ENCODE data around the gene STXBP5.
A peak's percentile ranks its signal among the peaks of the same experiment; 100 is the strongest.

The STXBP5 gene

DNA sequence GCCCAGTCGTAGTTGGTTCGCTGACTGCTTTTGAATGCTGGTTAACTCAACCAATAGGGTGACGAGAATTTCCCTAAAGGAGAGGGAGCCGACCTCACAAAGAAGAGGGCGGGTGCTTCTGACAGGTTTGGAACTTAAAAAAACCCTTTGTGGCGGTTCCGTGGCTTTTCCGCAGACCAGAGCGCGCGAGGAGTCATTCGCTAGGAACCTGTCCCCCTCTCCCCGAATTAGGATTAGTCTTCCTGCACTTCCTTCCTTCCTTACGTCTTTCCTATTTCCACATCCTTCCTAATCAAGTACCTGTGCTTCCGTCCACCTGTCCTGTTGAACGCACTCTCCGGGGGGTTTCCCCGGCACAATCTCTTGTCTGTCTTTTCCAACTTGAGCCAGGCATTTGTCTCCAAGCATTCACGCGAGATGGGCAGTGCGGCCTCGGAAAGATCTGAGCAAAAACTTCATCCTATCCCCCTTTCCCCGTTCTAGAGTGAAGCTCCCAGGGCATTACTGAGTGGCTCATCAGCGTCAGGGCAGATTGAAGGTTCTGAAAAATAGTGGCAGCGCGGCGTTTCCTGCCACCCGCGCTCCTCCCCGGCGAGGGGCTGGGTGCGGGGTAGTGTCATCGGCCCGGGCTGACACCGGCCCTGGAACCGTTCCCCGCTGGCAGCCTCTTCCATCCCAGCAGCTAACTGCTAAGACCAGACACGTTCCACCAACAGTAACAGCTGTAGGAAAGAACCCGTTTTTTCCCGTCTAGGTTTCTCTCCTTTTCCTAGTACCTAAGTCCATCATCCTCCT is 1.5 kb upstream of the STXBP5 start:
- Histone ChIP-seq H3K14ac (ENCODE audit: low read length) (peak overlapping the region; percentile 35), H3K18ac (ENCODE audit: low read length) (peak overlapping the region; percentile 14), H3K27me3 (ENCODE audit: insufficient read depth, low read length) (no peaks in the 10 kb centered on the region), H2BK5ac (ENCODE audit: low read depth, low read length, poor library complexity) (peak overlapping the region; percentile 45), H3K9me3 (ENCODE audit: insufficient read depth, low read depth, low read length) (no peaks in the 10 kb centered on the region), H3K27ac (ENCODE audit: low read depth, low read length) (peak overlapping the region; percentile 80), H3K4me2 (ENCODE audit: low read length) (peak overlapping the region; percentile 99), H3K79me1 (ENCODE audit: low read length) (peaks cover 12% of the 10 kb centered on the region), H3K36me3 (ENCODE audit: control insufficient read depth in 1 of 2, insufficient read depth in 2 of 2, low read length in 2 of 2) (no peaks in the 10 kb centered on the region), H2AFZ (ENCODE audit: insufficient read depth, low read length, poor library complexity) (peak overlapping the region; percentile 69), H3K4me1 (ENCODE audit: control insufficient read depth in 1 of 2, insufficient read depth in 2 of 2, low read length in 2 of 2) (no peaks in the 10 kb centered on the region), H3K23ac (ENCODE audit: low read length) (no peak overlapping the region), H3K4ac (ENCODE audit: low read depth, low read length) (peak overlapping the region; percentile 19), H4K91ac (ENCODE audit: low read depth, low read length) (peak overlapping the region; percentile 10), H4K12ac (ENCODE audit: low read depth, low read length) (peak overlapping the region; percentile 46), H3K9ac (ENCODE audit: low read length) (peak overlapping the region; percentile 25), H3K4me3 (ENCODE audit: low read depth, low read length) (peak overlapping the region; percentile 99), H2BK12ac (ENCODE audit: low read length) (no peak overlapping the region), H2BK120ac (ENCODE audit: insufficient read depth, low read length, poor library complexity) (no peak overlapping the region), H2AK5ac (ENCODE audit: low read length) (no peak overlapping the region), H4K8ac (ENCODE audit: low read depth, low read length) (peak overlapping the region; percentile 66), H3K79me2 (ENCODE audit: control insufficient read depth, insufficient read depth, low read length, poor library complexity) (peaks cover 6% of the 10 kb centered on the region)
- no CpG with 5 or more reads among the region's 40 CpGs for WGBS (ENCODE audit: extremely low coverage, insufficient coverage, insufficient read length)
- peak; percentile 89 to 95 for DNase-seq

DNA sequence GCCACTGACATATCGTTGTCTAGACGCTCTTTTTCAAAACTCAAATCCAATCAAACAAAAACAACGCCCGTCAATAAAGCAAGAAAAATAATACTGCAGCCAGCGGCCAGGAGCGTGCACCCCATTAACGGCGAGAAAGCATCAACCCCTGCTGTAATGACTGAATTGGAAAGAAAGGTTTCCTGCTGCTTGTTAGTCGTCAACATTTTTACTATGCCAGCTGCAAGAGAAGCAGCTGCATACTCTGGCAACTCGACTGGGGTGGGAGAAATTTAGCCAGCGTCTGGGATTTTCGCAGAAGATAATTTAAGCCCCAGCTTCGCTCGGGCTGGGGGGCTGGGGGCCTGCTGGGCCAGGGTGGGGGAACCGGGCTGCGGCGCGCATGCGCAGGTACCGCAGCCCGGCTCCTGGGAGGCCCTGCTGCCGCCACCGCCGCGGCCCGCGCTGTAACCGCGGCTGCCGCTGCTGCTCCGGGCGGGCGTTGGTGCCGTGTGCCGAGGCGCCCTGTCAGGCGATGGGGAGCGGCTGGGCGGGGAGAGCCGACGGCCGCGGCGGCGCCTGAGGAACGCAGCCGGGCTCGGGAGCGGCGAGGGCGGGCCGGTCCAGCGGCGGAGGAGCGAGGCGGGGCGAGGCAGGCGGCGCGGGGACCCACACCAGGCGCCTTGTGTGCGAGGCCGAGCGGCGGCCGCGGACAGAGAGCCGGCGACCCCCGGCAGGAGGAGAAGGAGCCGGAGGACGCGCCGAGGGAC is 732 bp upstream of the STXBP5 start:
- H3K4me2 ChIP-seq (ENCODE audit: low read length), result peak overlapping the region; percentile 99
- peak overlapping the region; percentile 40 for H2BK120ac ChIP-seq (ENCODE audit: insufficient read depth, low read length, poor library complexity)
- no peak overlapping the region for H3K23ac ChIP-seq (ENCODE audit: low read length)
- no peak overlapping the region for H4K12ac ChIP-seq (ENCODE audit: low read depth, low read length)
- no CpG with 5 or more reads among the region's 74 CpGs for WGBS (ENCODE audit: extremely low coverage, insufficient coverage, insufficient read length)
- H3K4me3 ChIP-seq (ENCODE audit: low read depth, low read length), result peak overlapping the region; percentile 99
- H2BK5ac ChIP-seq (ENCODE audit: low read depth, low read length, poor library complexity), result peak overlapping the region; percentile 59
- peaks cover 6% of the 10 kb centered on the region for H3K79me2 ChIP-seq (ENCODE audit: control insufficient read depth, insufficient read depth, low read length, poor library complexity)
- H3K18ac ChIP-seq (ENCODE audit: low read length), result peak overlapping the region; percentile 13
- H4K91ac ChIP-seq (ENCODE audit: low read depth, low read length), result peak overlapping the region; percentile 22
- no peak overlapping the region for H2AK5ac ChIP-seq (ENCODE audit: low read length)
- no peak overlapping the region for H2BK12ac ChIP-seq (ENCODE audit: low read length)
- peak overlapping the region; percentile 43 for H2AFZ ChIP-seq (ENCODE audit: insufficient read depth, low read length, poor library complexity)
- H3K14ac ChIP-seq (ENCODE audit: low read length), result peak overlapping the region; percentile 37
- no peaks in the 10 kb centered on the region for H3K9me3 ChIP-seq (ENCODE audit: insufficient read depth, low read depth, low read length)
- H3K79me1 ChIP-seq (ENCODE audit: low read length), result peaks cover 12% of the 10 kb centered on the region
- H3K36me3 ChIP-seq (ENCODE audit: control insufficient read depth in 1 of 2, insufficient read depth in 2 of 2, low read length in 2 of 2), result no peaks in the 10 kb centered on the region
- peak overlapping the region; percentile 90 for H3K9ac ChIP-seq (ENCODE audit: low read length)
- H3K4ac ChIP-seq (ENCODE audit: low read depth, low read length), result peak overlapping the region; percentile 1
- no peaks in the 10 kb centered on the region for H3K4me1 ChIP-seq (ENCODE audit: control insufficient read depth in 1 of 2, insufficient read depth in 2 of 2, low read length in 2 of 2)
- peak overlapping the region; percentile 80 for H3K27ac ChIP-seq (ENCODE audit: low read depth, low read length)
- H4K8ac ChIP-seq (ENCODE audit: low read depth, low read length), result peak overlapping the region; percentile 73
- no peaks in the 10 kb centered on the region for H3K27me3 ChIP-seq (ENCODE audit: insufficient read depth, low read length)
- DNase-seq, result peak; percentile 88 to 89

DNA sequence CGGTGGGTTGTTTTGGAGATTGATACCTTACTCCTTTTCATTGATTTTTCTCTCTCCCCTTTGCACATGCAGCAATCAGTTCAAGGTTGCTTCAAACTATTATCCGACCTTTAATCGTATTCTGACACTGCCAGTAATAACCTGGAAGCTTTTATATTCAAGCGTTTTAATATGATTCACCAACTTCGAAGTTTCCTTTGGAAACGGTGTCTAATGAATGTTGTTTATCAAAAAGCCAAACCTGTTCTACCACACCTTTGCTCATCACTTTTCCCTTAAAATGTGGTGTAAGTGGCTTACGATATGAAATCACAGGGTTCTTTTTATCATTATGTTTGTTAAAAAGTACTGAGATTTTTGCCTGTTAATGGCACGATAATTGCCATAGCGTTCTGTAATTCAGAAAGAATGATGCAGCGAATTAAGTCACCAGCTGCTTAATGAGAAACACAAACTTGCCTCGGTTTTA is 660 bp downstream of the STXBP5 start:
- Histone ChIP-seq H3K18ac (ENCODE audit: low read length) (no peak overlapping the region), H2AK5ac (ENCODE audit: low read length) (no peak overlapping the region), H3K27me3 (ENCODE audit: insufficient read depth, low read length) (no peaks in the 10 kb centered on the region), H3K9ac (ENCODE audit: low read length) (no peak overlapping the region), H3K4me2 (ENCODE audit: low read length) (peak overlapping the region; percentile 99), H3K36me3 (ENCODE audit: control insufficient read depth in 1 of 2, insufficient read depth in 2 of 2, low read length in 2 of 2) (no peaks in the 10 kb centered on the region), H3K14ac (ENCODE audit: low read length) (no peak overlapping the region), H2BK12ac (ENCODE audit: low read length) (no peak overlapping the region), H3K4ac (ENCODE audit: low read depth, low read length) (no peak overlapping the region), H2BK120ac (ENCODE audit: insufficient read depth, low read length, poor library complexity) (no peak overlapping the region), H4K91ac (ENCODE audit: low read depth, low read length) (no peak overlapping the region), H3K27ac (ENCODE audit: low read depth, low read length) (no peak overlapping the region), H3K4me1 (ENCODE audit: control insufficient read depth in 1 of 2, insufficient read depth in 2 of 2, low read length in 2 of 2) (no peaks in the 10 kb centered on the region), H3K4me3 (ENCODE audit: low read depth, low read length) (no peak overlapping the region), H2BK5ac (ENCODE audit: low read depth, low read length, poor library complexity) (no peak overlapping the region), H3K23ac (ENCODE audit: low read length) (no peak overlapping the region), H4K12ac (ENCODE audit: low read depth, low read length) (no peak overlapping the region), H3K9me3 (ENCODE audit: insufficient read depth, low read depth, low read length) (no peaks in the 10 kb centered on the region), H3K79me1 (ENCODE audit: low read length) (peaks cover 12% of the 10 kb centered on the region), H3K79me2 (ENCODE audit: control insufficient read depth, insufficient read depth, low read length, poor library complexity) (peaks cover 6% of the 10 kb centered on the region), H4K8ac (ENCODE audit: low read depth, low read length) (no peak overlapping the region), H2AFZ (ENCODE audit: insufficient read depth, low read length, poor library complexity) (no peak overlapping the region)
- no CpG with 5 or more reads among the region's 11 CpGs for WGBS (ENCODE audit: extremely low coverage, insufficient coverage, insufficient read length)
- DNase-seq, result peak; percentile 41 to 95

DNA sequence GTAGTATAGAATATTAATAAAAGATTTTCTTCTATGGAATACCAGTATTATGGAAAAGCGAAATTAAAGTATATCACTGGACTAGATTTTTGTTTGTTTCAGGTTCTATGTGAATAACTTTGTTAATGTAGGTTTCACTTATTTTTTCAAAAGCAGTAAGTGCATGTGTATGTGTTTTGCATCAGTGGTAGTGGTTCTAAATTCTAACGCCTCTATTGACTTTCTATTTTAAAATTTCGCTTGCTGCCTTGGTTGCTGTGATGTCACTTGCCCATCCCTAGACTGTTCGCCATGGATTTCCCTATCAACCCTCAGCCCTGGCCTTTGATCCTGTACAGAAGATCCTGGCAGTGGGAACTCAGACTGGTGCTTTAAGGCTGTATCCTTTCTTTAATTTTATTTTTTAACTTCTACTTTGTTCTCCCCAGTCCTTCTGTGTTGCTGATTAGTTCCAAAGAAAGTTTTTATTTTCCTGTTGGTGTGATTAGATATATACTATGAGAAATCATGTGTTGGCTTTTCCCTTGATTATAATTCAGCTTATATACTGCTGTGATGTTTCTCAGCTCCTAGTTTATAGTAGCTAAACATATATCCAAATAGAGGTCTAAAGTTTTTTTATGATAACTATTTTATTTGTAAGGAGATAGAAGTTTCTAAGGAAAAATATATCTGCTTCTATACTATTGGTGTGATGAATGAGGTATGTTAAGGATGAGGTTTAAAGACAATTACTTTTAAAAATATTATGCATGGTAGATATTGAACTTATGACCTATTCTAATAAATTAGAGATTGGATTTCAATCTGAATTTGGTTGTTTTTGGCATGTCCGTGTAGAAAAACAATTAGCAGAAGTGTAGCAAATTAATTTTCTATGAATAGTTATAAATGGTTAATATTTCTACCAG is 1.7 kb downstream of the STXBP5 start:
- Histone ChIP-seq H3K4ac (ENCODE audit: low read depth, low read length) (peak overlapping the region; percentile 6), H2AFZ (ENCODE audit: insufficient read depth, low read length, poor library complexity) (no peak overlapping the region), H3K14ac (ENCODE audit: low read length) (no peak overlapping the region), H2AK5ac (ENCODE audit: low read length) (no peak overlapping the region), H2BK12ac (ENCODE audit: low read length) (no peak overlapping the region), H3K4me2 (ENCODE audit: low read length) (peak overlapping the region; percentile 37), H3K27ac (ENCODE audit: low read depth, low read length) (no peak overlapping the region), H4K91ac (ENCODE audit: low read depth, low read length) (no peak overlapping the region), H4K8ac (ENCODE audit: low read depth, low read length) (no peak overlapping the region), H3K4me1 (ENCODE audit: control insufficient read depth in 1 of 2, insufficient read depth in 2 of 2, low read length in 2 of 2) (no peaks in the 10 kb centered on the region), H2BK120ac (ENCODE audit: insufficient read depth, low read length, poor library complexity) (no peak overlapping the region), H3K36me3 (ENCODE audit: control insufficient read depth in 1 of 2, insufficient read depth in 2 of 2, low read length in 2 of 2) (peaks cover 0 to 2% of the 10 kb centered on the region in 2 experiments), H2BK5ac (ENCODE audit: low read depth, low read length, poor library complexity) (no peak overlapping the region), H3K79me2 (ENCODE audit: control insufficient read depth, insufficient read depth, low read length, poor library complexity) (peaks cover 6% of the 10 kb centered on the region), H3K9me3 (ENCODE audit: insufficient read depth, low read depth, low read length) (no peaks in the 10 kb centered on the region), H3K9ac (ENCODE audit: low read length) (no peak overlapping the region), H3K27me3 (ENCODE audit: insufficient read depth, low read length) (no peaks in the 10 kb centered on the region), H3K23ac (ENCODE audit: low read length) (no peak overlapping the region), H3K18ac (ENCODE audit: low read length) (no peak overlapping the region), H3K4me3 (ENCODE audit: low read depth, low read length) (no peak overlapping the region), H4K12ac (ENCODE audit: low read depth, low read length) (no peak overlapping the region), H3K79me1 (ENCODE audit: low read length) (peaks cover 12% of the 10 kb centered on the region)
- DNase-seq, result peak in 1 of 2 donors; percentile 11
- no CpG with 5 or more reads among the region's 5 CpGs for WGBS (ENCODE audit: extremely low coverage, insufficient coverage, insufficient read length)
